Stimulated activated CD4-positive, alpha-beta T cell treated with anti-CD3 and anti-CD28 coated beads, Interleukin-2, amount 100 ng/mL, for 24 hours (primary cell): ENCODE data around the gene CCDC134.
"Not testable (repeated sequence)": the region's sequence is repeated elsewhere in the genome, so short reads cannot be mapped to it uniquely, and the experiment has no call there.

Experiments
- DNase-seq, 2 donors: peaks; one replicate each; pipeline ENCODE4 v3.0.0-alpha.2; 2020

Gene CCDC134

GRCh38 chr22:41826021-41826420 lies 25.5 kb downstream of the CCDC134 start:
- no peak for DNase-seq

DNA sequence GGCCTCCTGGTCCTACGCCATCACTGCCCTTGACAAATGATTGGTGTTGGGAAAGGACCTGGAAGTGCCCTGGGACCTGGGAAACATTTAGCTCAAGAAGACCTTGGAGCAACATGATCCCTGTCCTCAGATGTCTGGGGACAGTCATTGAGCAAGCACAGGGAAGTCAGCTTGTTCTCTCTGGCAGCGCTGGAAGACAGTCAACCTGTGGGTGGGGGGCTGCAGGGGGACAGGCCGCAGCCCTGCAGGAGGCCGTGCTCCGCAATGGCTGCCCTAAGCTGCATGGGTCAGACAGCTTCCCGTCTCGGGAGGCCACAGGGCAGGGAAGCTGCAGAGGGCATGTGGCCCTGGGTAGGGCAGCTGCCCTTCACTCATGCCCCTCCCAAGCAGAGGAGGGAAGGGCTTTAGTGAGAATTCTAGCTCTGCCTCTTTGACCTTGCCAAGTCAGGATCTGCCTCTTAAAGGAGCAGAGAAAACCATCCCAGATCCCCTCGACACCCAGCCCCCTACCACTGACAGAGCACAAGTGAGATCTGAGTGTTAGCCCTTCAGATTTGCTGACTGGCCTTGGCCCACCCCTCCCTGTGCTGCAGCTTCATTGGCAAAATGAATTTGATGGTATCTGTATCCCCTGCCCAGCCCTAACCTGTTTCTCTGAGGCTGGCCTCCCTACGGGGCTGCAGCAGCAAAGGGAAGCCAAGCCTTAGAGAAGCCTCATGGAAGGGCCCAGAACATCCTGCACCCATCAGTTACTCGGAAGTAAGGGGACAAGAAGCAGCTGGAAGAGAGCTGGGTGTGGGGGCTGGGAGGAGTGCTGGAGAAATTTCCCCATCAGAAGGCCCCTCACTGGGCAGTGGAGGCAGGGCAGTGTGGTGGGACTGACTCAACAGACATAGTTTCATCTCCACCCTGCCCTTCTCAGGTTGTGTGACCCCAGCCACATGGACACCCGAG lies 26.2 kb downstream of the CCDC134 start:
- DNase-seq = no peak

GRCh38 chr22:41827671-41828070 lies 27.2 kb downstream of the CCDC134 start:
- no peak for DNase-seq

GRCh38 chr22:41828516-41828915 lies 28.0 kb downstream of the CCDC134 start:
- no peak for DNase-seq

- no peak for DNase-seq
Measured at GRCh38 chr22:41830174-41830573, 29.7 kb downstream of the CCDC134 start.

DNA sequence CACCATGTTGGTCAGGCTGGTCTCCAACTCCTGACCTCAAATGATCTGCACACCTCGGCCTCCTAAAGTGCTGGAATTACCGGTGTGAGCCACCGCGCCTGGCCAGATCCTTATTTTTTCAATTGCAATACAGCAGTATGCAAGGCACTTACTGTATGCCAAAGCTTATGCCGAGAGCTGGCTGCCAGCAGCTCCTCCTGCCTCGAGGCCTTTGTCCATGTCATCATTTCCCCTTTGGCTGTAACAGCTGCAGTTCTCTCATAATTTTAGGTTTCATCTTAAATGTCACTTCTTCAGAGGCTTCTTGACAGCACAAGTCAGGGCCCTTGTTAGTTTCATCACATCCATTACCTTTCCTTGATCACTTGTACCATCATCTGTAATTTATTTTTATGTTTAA lies 30.9 kb downstream of the CCDC134 start:
- no peak for DNase-seq

DNA sequence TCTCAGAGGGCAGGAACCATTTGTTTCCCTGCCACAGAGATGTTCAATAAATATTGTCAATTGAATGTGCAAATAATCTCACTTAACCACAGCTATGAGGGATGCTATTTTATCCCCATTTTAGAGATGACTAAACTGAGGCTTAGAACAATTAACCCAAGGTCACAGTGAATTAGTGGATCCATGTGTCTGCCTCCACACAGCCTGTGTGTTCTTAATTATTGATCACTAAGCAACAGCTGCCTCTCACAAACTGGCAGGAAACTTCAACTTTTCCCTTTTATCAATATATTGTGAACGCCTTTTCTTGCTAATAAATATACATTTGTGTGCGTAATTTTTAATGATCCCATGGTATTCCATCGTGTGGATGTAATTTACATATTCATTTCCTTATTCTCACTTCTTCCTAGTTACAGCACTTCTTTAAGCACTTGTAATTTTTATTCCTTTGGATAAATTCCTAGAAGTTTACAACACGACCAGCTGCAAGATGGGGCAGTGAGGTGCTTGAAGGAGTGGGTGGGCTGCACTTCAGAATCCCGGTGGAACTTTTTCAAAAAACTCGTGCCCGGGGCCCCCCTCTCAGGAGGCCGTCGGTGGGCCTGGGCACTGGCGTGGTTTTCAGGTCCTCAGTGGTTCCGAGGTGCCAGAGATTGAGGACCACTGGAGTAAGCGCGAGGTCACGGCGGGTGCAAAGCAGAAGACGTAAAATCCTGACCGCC lies 31.5 kb downstream of the CCDC134 start:
- peak in 1 of 2 donors; percentile 25 for DNase-seq

DNA sequence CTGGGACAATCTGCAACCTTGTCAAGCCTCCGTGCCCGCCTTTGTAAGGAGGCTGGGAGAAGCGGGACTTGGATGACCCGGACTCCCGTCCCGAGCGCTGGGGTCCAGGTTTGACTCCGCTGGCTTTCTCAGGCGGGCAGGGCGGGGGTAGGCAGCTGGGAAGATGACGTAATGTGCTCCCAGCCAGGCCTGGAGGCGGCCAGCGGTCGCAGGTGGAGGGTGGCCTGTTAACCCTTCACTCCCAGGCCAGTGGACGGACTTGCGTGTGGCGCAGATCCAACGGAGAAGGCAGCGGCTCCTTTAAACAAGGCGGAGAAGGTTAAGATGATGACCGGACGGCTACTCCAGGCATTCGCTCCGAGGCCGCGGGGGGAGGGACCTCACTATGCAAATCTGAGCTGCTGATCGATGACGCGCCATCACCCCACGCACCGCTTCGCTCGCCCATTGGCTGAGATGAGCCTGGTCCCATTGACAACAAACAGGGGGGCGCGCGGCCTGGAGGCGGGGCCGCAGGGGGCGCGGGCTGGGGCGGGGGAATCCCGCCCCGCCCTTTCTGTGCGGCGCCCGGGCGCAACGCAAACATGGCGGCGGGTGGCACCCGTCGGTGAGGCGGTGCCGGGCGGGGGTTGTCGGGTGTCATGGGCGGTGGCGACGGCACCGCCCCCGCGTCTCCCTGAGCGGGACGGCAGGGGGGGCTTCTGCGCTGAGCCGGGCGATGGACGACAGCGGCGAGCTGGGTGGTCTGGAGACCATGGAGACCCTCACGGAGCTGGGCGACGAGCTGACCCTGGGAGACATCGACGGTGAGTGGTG lies 32.3 kb downstream of the CCDC134 start, which contains the start of gene SREBF2:
Gene SREBF2 (plus strand): TSS at position 553 of the 816 bp plus-strand sequence. CDS start 166 bp downstream, at position 719.
- peak; percentile 99 for DNase-seq

- peak; percentile 49 to 55 for DNase-seq
Measured at GRCh38 chr22:41833369-41834004, 33.0 kb downstream of the CCDC134 start.

GRCh38 chr22:41834005-41834944 lies 33.8 kb downstream of the CCDC134 start:
- DNase-seq = no peak

DNA sequence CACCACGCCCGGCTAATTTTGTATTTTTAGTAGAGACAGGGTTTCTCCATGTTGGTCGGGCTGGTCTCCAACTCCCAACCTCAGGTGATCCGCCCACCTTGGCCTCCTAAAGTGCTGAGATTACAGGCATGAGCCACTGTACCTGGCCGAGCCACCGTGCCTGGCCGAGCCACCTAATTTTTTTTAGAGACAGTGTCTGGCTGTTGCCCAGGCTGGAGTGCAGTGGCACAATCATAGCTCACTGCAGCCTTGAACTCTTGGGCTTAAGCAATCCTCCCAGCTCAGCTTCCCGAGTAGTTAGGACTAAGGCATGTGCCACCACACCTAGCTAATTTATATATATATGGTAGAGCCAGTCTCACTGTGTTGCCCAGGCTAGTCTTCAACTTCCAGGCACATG lies 35.0 kb downstream of the CCDC134 start:
- not testable (repeated sequence) for DNase-seq

DNA sequence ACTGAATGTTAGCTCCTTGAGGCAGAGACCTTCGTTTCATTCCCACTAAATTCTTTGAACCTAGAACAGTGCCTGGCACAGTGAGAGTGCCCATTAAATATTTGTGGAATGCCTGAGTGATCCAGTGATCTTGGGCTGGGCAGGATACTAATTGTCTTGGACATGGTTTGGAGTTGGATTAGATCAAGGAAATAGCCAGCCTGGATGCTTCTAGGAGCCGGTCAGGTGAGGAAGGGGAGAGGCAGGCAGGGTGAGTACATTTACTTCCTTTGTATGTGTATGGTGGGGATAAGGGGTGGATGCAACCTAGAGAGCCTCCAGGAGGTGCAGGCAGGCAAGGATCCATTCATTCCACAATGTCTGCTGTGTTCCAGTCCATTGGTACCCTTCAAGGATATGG lies 36.1 kb downstream of the CCDC134 start:
- no peak for DNase-seq

DNA sequence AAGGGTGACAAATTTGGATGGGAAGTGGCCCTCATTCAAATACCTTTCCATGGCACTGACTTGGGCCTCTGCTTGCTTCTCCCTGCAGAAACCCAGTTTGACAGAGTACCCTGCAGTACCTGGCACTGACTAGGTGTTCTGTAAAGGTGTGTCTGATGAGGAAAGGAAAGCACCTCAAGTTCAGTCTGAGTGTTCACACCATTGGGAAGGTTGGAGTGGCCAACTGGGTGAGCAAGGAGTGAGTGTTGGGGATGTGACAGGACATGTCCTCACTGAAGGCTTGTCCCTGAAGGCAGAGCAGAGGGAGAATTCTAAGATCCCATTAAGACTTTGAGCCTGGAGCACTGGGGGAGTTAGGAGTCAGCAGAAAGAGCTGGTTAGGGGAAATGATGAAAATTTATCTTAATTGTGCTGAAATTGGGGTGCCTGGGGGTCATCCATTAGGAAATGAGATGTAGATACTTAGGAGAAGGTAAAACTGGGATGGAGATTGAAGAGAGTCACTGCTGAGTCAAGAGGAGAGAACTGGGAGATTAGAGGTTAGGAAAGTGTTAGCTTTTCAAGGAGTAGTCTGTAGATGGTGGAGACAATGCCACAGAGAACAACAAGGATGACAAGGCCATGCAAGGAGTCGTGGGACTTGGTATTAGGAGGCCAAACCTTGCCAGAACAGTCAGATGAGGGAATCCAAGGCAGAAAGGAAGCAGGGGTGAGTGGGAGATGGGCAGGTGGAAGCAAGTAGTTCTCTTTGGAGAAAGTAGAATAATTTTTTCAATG lies 38.6 kb downstream of the CCDC134 start:
- DNase-seq = no peak

DNA sequence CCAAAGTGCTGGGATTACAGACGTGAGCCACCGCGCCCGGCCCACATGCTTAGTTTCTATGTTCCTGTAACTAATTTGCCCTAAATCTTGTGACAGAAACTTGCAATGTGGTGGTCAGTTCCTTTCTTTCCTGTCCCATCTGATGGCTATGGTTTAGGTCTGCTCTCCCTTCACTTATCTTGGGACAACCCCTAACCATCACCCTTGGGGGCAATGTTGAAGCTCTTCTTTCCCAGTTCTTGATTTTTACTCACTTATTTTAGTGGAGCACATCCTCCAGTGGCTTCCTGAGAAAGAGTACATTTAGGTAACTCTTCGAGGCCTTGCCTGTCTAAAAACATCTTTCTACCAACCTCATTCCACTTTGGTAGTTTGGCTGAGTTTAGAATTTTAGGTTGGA lies 39.7 kb downstream of the CCDC134 start:
- no peak for DNase-seq

DNA sequence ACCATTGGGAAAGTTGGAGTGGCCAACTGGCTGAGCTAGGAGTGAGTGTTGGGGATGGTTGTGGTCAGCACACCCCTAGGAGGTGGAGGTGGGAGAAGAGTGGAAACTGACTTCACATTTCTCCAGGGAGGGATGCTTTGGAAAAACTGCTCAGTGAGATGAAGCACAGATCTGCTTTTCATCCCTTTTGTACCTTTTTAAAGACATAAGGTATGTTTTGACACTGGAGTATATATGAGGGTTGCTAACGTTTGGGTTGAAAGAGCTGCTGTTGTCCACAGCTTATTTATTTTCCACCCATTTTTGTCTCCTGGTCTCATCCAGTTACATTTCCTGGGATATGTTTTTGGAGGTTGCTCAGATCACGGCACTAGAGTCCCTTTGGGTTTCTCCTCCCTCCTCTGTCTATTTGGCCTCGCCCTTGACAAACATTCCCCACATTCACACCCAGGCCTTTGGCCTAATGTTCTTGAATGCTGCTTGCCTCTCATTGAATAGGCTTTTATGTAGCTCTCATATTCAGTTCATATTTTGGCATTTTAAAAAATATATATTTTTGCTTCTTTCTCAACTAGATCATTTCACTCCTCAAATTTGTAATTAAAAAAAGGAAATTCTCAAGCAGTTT lies 40.7 kb downstream of the CCDC134 start:
- DNase-seq = no peak

- DNase-seq = peak in 1 of 2 donors; percentile 47
Measured at GRCh38 chr22:41842996-41843970, 42.8 kb downstream of the CCDC134 start.

GRCh38 chr22:41844036-41844435 lies 43.6 kb downstream of the CCDC134 start:
- DNase-seq = no peak

- DNase-seq = no peak
Measured at GRCh38 chr22:41844513-41844912, 44.0 kb downstream of the CCDC134 start.
